Body of pancreas (tissue), 4 donors: ENCODE data around the gene EEF2. TPM values are rescaled to one million over a fixed set of nuclear protein-coding genes. Genes with fewer than 3 reads are reported as not detected.

ENCODE experiments used
- ATAC-seq: fragments of 150-250 bp; one replicate; pipeline ENCODE4 v1.9.1; 2016
- DNase-seq, 4 donors: peaks; one replicate each; pipeline ENCODE4 v3.0.0-alpha.2; 2019
- H3K27ac ChIP-seq, 4 donors: fragments of 200-600 bp; sonication (generic); 1 replicate in 3 of 4; 2 replicates in 1 of 4; pipeline versions ENCODE4 v1.5.1 to v1.6.1; 2016 to 2019; ENCODE audit warnings: mild to moderate bottlenecking in 1 of 4, mixed read lengths in 1 of 4, moderate library complexity in 1 of 4
- H3K27me3 ChIP-seq, 2 donors: fragments of 200-600 bp; sonication (generic); one replicate each; pipeline ENCODE4 v1.6.0; 2016; ENCODE audit warnings: mild to moderate bottlenecking in 1 of 2
- H3K36me3 ChIP-seq, 2 donors: fragments of 200-600 bp; sonication (generic); replicated peaks in 1 of 2; 2 replicates each; pipeline ENCODE4 v1.5.1; 2016; ENCODE audit warnings: low read depth in 2 of 2; ENCODE audit not compliant: insufficient read depth in 1 of 2
- H3K4me1 ChIP-seq: fragments of 200-600 bp; sonication (generic); one replicate; pipeline ENCODE4 v1.6.0; 2016
- H3K4me3 ChIP-seq, 2 donors: fragments of 200-600 bp; sonication (generic); 1 replicate in 1 of 2; 2 replicates in 1 of 2; pipeline ENCODE4 v1.5.1; 2016 to 2019
- H3K9me3 ChIP-seq, 3 donors: fragments of 200-600 bp; sonication (generic); 1 replicate in 2 of 3; 2 replicates in 1 of 3; pipeline ENCODE4 v1.5.1; 2016
- CTCF ChIP-seq, 7 experiments: fragments of 450-650 bp in 4 of 7; fragments of 200-600 bp in 3 of 7; sonication (generic) in 3 of 7; IDR thresholded peaks; one replicate each; pipeline ENCODE4 v1.5.1; 2016 to 2019; ENCODE audit warnings: antibody characterized with exemption in 7 of 7
- POLR2A ChIP-seq, 3 donors: fragments of 450-650 bp; IDR thresholded peaks; one replicate each; pipeline ENCODE4 v1.6.1; 2016; ENCODE audit warnings: antibody characterized with exemption in 3 of 3, mild to moderate bottlenecking in 2 of 3
- WGBS, 2 donors: methylation state at CpG; one replicate each; pipeline ENCODE4 v1.1.5; 2017; 5-methylcytosine and 5-hydroxymethylcytosine counted together
- intact Hi-C: fragments of 100-400 bp; cut with DNase I; formaldehyde crosslinking; loops from one replicate; pipeline ENCODE4 v1.15.1; 2023
- total RNA-seq, 2 donors: library from RNA; depleted of rRNA; stranded (reverse); fragments of >200 nt; gene quantifications; one replicate each; pipeline ENCODE4 v1.1.0, GENCODE V29; 2016

Gene EEF2
- total RNA-seq, 2 donors from 2014 or later = 1,656 to 1,704 TPM

- DNase-seq = no peak
Measured at GRCh38 chr19:3985643-3986259, 488 bp upstream of the EEF2 start.

DNA sequence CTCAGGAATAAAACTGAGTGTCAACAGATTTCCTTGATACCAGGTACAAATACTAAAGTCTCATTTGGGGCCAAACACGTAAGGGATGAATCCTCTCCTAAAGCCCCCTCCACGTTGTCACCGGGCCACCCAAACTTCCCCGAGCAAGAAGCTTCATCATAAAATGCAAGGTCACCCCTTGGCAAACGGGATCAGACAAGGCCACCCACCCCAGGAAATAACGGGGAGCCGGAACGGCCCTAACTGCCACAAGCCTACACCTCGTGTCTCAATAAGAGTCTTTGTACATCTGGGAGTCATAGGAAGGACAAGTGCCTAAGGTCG is 717 bp downstream of the EEF2 start:
- intact Hi-C loops = no loop called here
- no peaks in the 10 kb centered on the region for H3K9me3 ChIP-seq
- H3K4me3 ChIP-seq = peak overlapping the region; percentile 85 to 99
- DNase-seq (peak in 1 of 4 donors; percentile 25), ATAC-seq (peak; percentile 1)
- H3K36me3 ChIP-seq = peaks cover 21 to 37% of the 10 kb centered on the region in 2 donors
- TF ChIP-seq POLR2A (IDR thresholded peaks at IDR 0.05) (no peak), CTCF (IDR thresholded peaks at IDR 0.05) (no peak)
- peak overlapping the region; percentile 93 to 97 (median 96) for H3K27ac ChIP-seq
- WGBS, 2 donors = 0 to 2% methylated on average over 8 to 10 of the region's 10 CpGs
- H3K27me3 ChIP-seq = no peaks in the 10 kb centered on the region
- peaks cover 56% of the 10 kb centered on the region for H3K4me1 ChIP-seq

More at GRCh38 chr19:3985643-3986259, 488 bp upstream of the EEF2 start:
- no peaks in the 10 kb centered on the region for H3K27me3 ChIP-seq
- WGBS, 2 donors = 2% methylated on average over 14 to 19 of the region's 19 CpGs
- no peaks in the 10 kb centered on the region for H3K9me3 ChIP-seq
- ATAC-seq = no peak
- intact Hi-C loops = no loop called here
- TF ChIP-seq CTCF (IDR thresholded peaks at IDR 0.05) = no peak
- no peak for TF ChIP-seq POLR2A (IDR thresholded peaks at IDR 0.05)
- H3K27ac ChIP-seq = peak overlapping the region in 3 of 4 donors; percentile 93 to 97 (median 95)
- H3K4me3 ChIP-seq = peak overlapping the region in 1 of 2 donors; percentile 99
- H3K36me3 ChIP-seq = peaks cover 15 to 26% of the 10 kb centered on the region in 2 donors
- peaks cover 56% of the 10 kb centered on the region for H3K4me1 ChIP-seq

GRCh38 chr19:3983936-3984583 is 1.2 kb downstream of the EEF2 start:
- ATAC-seq = no peak
- peak overlapping the region; percentile 93 to 97 (median 96) for H3K27ac ChIP-seq
- peaks cover 22 to 42% of the 10 kb centered on the region in 2 donors for H3K36me3 ChIP-seq
- intact Hi-C loops = no loop called here
- 11 to 47% methylated on average over 3 to 30 of the region's 30 CpGs for WGBS, 2 donors
- no peak for TF ChIP-seq POLR2A (IDR thresholded peaks at IDR 0.05)
- H3K9me3 ChIP-seq = no peaks in the 10 kb centered on the region
- DNase-seq = peak in 3 of 4 donors; percentile 39 to 52 (median 47)
- no peaks in the 10 kb centered on the region for H3K27me3 ChIP-seq
- H3K4me1 ChIP-seq = peaks cover 56% of the 10 kb centered on the region
- peak overlapping the region; percentile 85 to 99 for H3K4me3 ChIP-seq

DNA sequence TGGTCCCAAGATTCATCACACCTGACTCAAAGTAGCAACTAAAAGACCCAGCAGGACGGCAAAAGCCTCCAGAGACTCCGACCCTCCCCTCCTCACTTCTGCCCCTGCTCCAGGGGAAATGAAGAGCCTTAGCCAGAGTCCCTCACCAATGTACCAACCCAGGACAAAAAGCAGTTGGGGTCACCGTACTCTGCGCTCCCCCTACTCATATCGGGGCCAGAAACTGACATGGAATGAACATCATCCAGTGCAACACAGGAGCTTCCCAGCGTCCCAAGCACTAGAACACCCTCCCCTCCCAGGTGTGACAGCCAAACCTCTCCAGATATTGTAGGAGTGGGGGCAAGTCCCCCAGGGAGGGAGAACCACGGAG is 1.7 kb downstream of the EEF2 start:
- Histone ChIP-seq H3K4me3 (peak overlapping the region; percentile 85 to 99), H3K27me3 (no peaks in the 10 kb centered on the region), H3K4me1 (peaks cover 56% of the 10 kb centered on the region), H3K27ac (peak overlapping the region in 3 of 4 donors; percentile 93 to 97 (median 95)), H3K36me3 (peaks cover 24 to 44% of the 10 kb centered on the region in 2 donors), H3K9me3 (no peaks in the 10 kb centered on the region)
- 25 to 50% methylated on average over 7 of the region's 7 CpGs for WGBS, 2 donors
- intact Hi-C loops = no loop called here
- no peak for DNase-seq
- ATAC-seq = no peak
- TF ChIP-seq CTCF (IDR thresholded peaks at IDR 0.05) (no peak), POLR2A (IDR thresholded peaks at IDR 0.05) (no peak)

- H3K4me1 ChIP-seq = peaks cover 53% of the 10 kb centered on the region
- DNase-seq = peak in 2 of 4 donors; percentile 17 to 46
- intact Hi-C loops = no loop called here
- peak overlapping the region in 2 of 4 donors; percentile 93 to 97 for H3K27ac ChIP-seq
- peaks cover 25 to 48% of the 10 kb centered on the region in 2 donors for H3K36me3 ChIP-seq
- TF ChIP-seq CTCF (IDR thresholded peaks at IDR 0.05) (no peak), POLR2A (IDR thresholded peaks at IDR 0.05) (no peak)
- H3K9me3 ChIP-seq = no peaks in the 10 kb centered on the region
- WGBS, 2 donors = 71 to 84% methylated on average over 21 to 38 of the region's 40 CpGs
- no peaks in the 10 kb centered on the region for H3K27me3 ChIP-seq
- no peak overlapping the region for H3K4me3 ChIP-seq
- no peak for ATAC-seq
Measured at GRCh38 chr19:3982701-3983541, 2.3 kb downstream of the EEF2 start.
